Activated naive CD8-positive, alpha-beta T cell treated with anti-CD3 and anti-CD28 coated beads for 36 hours (primary cell): ENCODE data around the gene LTBR. TPM values are rescaled to one million over a fixed set of nuclear protein-coding genes. Genes with fewer than 3 reads are reported as not detected.
A peak's percentile ranks its signal among the peaks of the same experiment; 100 is the strongest.
"Not testable (repeated sequence)": the region's sequence is repeated elsewhere in the genome, so short reads cannot be mapped to it uniquely, and the experiment has no call there.

Experiments used
- DNase-seq: peaks from one replicate; pipeline ENCODE4 v3.0.0; 2021
- H3K27ac Mint-ChIP-seq: one replicate; pipeline ENCODE4 v1.8.0; 2022; ENCODE audit warnings: mild to moderate bottlenecking, moderate library complexity, mixed read lengths
- H3K27me3 Mint-ChIP-seq: one replicate; pipeline ENCODE4 v1.8.0; 2022; ENCODE audit warnings: mild to moderate bottlenecking, mixed read lengths
- H3K36me3 Mint-ChIP-seq: one replicate; pipeline ENCODE4 v1.8.0; 2021; ENCODE audit warnings: mild to moderate bottlenecking, mixed read lengths
- H3K4me1 Mint-ChIP-seq: one replicate; pipeline ENCODE4 v1.8.0; 2021; ENCODE audit warnings: mixed read lengths
- H3K4me3 Mint-ChIP-seq: one replicate; pipeline ENCODE4 v1.8.0; 2022; ENCODE audit warnings: mild to moderate bottlenecking, moderate library complexity, mixed read lengths
- H3K9me3 Mint-ChIP-seq: one replicate; pipeline ENCODE4 v1.8.0; 2022; ENCODE audit warnings: mixed read lengths
- total RNA-seq, 2 experiments: library from RNA; stranded (reverse); gene quantifications; one replicate each; pipeline ENCODE4 v1.2.3, GENCODE V29; 2021

The LTBR gene
- total RNA-seq, 2 experiments from 2014 or later = 1.1 to 1.5 TPM

DNA sequence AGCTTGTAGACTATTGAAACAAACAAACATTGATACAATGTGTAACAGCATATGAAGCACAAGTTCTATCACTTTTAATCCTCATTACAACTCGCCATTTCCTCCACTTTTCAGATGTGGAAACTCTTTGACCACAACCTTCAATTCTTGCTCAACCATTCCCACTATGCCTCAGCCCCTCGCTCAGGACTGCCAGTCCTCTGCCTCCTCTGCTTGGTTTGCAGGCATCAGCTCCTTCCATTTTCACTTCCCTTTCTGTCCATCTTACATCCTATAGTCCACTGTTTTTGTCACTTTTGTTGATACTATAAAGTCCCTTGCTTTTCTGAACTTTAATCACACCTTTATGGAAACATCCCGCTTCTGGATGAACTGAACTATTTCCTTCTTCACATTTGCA lies 32.6 kb downstream of the LTBR start:
- H3K4me1 Mint-ChIP-seq = peaks cover 14% of the 10 kb centered on the region
- H3K4me3 Mint-ChIP-seq = no peak overlapping the region
- DNase-seq = no peak
- H3K27ac Mint-ChIP-seq = no peak overlapping the region
- H3K36me3 Mint-ChIP-seq = no peaks in the 10 kb centered on the region
- no peaks in the 10 kb centered on the region for H3K9me3 Mint-ChIP-seq
- H3K27me3 Mint-ChIP-seq = no peaks in the 10 kb centered on the region

DNA sequence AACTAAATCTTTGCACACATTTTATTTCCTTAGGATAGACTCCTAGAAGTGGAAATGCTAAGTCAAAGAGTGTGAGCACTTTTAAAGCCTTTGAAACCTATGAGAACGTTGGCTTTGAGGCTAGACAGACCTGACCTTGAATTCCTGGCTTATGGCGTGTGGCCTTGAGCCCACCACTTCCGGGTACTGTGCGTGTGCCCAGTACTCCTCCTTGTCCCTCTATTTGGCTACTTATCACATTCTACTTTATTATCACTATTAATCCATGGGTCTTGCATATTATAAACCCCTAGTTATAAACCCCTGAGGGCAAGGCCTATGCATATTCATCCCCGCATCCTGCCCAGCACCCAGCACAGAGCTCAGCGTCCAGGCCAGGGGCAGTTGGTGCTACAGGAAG lies 34.8 kb downstream of the LTBR start:
- DNase-seq = no peak
- H3K27me3 Mint-ChIP-seq = no peaks in the 10 kb centered on the region
- peaks cover 20% of the 10 kb centered on the region for H3K4me1 Mint-ChIP-seq
- H3K27ac Mint-ChIP-seq = no peak overlapping the region
- no peak overlapping the region for H3K4me3 Mint-ChIP-seq
- H3K9me3 Mint-ChIP-seq = no peaks in the 10 kb centered on the region
- H3K36me3 Mint-ChIP-seq = no peaks in the 10 kb centered on the region

DNA sequence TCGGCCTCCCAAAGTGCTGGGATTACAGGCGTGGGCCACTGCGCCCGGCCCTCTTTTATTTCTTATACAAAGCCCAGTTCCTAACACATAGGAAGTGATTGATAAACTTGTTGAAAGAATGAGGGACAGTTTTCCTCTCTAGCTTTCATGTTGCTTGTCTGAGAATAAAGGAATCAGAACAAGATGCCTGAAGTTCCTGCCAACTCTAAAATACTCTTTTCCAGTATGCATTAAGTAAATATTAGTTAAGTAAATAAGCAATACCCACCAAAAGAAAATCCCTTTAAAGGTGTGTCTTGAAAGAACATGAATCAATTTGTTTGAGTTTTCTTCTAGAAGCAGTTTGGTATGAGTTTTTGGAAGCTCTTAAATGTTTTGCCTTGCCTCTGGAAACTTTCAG lies 36.4 kb downstream of the LTBR start:
- H3K36me3 Mint-ChIP-seq = no peaks in the 10 kb centered on the region
- H3K27me3 Mint-ChIP-seq = no peaks in the 10 kb centered on the region
- no peaks in the 10 kb centered on the region for H3K9me3 Mint-ChIP-seq
- no peak overlapping the region for H3K4me3 Mint-ChIP-seq
- DNase-seq = no peak
- H3K27ac Mint-ChIP-seq = no peak overlapping the region
- peaks cover 25% of the 10 kb centered on the region for H3K4me1 Mint-ChIP-seq

DNA sequence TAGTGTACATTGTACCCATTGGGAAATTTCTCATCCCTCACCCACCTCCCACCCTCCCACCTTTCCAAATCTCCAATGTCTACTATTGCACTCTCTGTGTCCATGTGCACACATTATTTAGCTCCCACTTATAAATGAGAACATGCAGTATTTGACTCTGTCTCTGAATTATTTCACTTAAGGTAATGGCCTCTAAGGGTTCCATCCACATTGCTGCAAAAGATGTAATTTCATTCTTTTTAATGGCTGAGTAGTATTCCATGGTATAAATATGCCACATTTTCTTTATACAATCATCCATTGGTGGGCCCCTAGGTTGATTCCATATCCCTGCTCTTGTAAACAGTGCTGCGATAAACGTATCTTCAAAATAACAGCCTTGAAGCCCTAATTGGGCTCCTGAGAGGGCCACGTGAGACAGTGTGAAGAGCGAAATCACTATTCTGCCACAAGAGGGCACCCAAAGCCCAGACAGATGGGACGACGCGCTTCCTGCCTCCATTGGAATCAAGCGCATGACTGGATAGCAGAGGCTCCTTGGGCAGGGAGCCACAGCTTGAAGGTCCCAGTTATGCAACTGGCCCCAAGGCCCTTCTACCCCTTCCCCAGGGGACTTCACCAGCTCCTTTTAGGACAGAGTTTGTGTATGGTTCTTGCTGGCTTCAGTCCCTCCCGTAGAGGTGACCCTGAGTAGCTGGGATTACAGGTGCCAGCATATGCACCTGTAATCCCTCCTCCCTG lies 39.5 kb downstream of the LTBR start:
- peaks cover 49% of the 10 kb centered on the region for H3K4me1 Mint-ChIP-seq
- H3K36me3 Mint-ChIP-seq = peaks cover 4% of the 10 kb centered on the region
- DNase-seq = peak; percentile 78
- H3K27me3 Mint-ChIP-seq = no peaks in the 10 kb centered on the region
- no peaks in the 10 kb centered on the region for H3K9me3 Mint-ChIP-seq
- peak overlapping the region; percentile 71 for H3K4me3 Mint-ChIP-seq
- H3K27ac Mint-ChIP-seq = peak overlapping the region; percentile 86

DNA sequence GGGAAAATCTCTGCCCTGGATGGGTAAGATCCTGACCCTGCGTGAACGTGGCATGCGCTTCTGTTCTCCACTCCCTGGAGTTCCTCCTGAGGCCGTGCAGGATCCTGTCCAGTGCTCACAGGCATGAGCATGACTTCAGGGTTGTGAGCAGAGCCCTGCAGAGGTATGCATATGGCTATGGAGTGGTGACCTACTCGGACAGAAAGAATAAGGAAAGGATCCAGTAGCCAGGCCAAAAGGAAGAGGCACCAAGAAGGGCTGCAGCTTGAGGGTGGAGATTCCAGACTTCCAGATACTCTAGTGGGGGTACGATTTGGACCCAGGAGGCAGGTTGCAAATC lies 40.0 kb downstream of the LTBR start:
- DNase-seq = no peak
- H3K36me3 Mint-ChIP-seq = peaks cover 4% of the 10 kb centered on the region
- H3K4me3 Mint-ChIP-seq = peak overlapping the region; percentile 71
- peak overlapping the region; percentile 86 for H3K27ac Mint-ChIP-seq
- H3K27me3 Mint-ChIP-seq = no peaks in the 10 kb centered on the region
- peaks cover 52% of the 10 kb centered on the region for H3K4me1 Mint-ChIP-seq
- H3K9me3 Mint-ChIP-seq = no peaks in the 10 kb centered on the region

DNA sequence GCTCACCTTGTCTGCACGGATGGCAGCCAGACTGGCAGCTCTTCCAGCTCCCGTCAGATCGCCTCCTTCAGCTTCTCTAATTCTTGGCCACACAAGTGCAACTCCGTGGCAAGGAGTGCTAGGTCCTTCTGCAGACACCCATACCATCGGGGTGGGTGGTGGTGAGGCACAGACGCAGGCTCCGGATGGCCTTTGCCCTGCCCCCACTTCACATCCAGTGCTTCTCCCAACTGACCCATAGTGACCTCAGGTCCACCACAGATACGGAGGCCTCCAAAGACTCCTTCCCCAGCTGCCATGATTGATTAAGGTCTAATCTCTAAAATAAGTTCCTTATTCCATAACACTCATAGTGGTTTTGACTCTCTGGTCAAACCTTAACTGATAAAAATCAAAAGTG lies 40.9 kb downstream of the LTBR start:
- Mint-ChIP-seq H3K4me1 (peaks cover 57% of the 10 kb centered on the region), H3K27me3 (no peaks in the 10 kb centered on the region), H3K27ac (peak overlapping the region; percentile 90), H3K36me3 (peaks cover 4% of the 10 kb centered on the region), H3K4me3 (peak overlapping the region; percentile 40), H3K9me3 (no peaks in the 10 kb centered on the region)
- DNase-seq = no peak

DNA sequence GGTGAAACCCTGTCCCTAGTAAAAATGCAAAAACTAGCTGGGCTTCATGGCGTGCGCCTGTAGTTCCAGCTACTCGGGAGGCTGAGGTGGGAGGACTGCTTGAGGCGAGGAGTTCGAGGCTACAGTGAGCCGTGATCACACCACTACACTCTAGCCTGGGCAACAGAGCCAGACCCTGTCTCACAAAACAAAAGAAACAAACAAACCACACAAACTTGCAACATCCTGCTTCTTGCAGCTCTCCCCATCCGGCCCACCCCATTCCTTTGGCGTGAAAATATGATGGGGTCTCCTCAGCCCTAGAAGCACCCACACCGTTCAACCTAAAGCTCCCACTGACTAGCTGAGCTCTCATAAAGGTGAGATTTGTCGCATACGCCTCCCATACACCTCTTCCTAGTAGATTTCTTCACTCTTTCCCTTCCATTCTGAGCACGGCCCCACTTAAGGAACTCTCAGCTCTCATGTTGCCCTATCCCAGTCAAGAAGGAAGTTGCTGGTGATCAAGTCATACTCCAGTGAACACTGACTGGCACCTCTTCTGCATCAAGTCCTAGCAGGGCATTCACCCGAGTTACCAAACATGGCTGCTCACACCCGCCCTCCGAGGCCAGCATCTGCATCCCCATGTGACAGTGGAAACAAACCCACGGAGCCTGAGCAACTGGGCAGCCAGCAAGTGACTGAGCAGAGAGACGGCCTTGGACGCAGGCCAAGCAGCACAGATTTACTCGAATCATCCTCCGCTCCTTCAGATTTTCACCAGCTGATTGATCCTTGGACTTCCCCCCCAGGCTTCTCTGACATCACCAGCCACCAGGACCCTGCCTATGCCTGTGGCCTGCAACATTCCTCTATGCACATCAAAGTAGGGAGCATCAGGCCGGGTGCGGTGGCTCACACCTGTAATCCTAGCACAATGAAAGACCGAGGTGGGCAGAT lies 41.9 kb downstream of the LTBR start:
- Mint-ChIP-seq H3K36me3 (peaks cover 4% of the 10 kb centered on the region), H3K27me3 (no peaks in the 10 kb centered on the region), H3K4me1 (peaks cover 67% of the 10 kb centered on the region), H3K27ac (peak overlapping the region; percentile 100), H3K9me3 (no peaks in the 10 kb centered on the region), H3K4me3 (peak overlapping the region; percentile 81)
- peak; percentile 57 for DNase-seq

DNA sequence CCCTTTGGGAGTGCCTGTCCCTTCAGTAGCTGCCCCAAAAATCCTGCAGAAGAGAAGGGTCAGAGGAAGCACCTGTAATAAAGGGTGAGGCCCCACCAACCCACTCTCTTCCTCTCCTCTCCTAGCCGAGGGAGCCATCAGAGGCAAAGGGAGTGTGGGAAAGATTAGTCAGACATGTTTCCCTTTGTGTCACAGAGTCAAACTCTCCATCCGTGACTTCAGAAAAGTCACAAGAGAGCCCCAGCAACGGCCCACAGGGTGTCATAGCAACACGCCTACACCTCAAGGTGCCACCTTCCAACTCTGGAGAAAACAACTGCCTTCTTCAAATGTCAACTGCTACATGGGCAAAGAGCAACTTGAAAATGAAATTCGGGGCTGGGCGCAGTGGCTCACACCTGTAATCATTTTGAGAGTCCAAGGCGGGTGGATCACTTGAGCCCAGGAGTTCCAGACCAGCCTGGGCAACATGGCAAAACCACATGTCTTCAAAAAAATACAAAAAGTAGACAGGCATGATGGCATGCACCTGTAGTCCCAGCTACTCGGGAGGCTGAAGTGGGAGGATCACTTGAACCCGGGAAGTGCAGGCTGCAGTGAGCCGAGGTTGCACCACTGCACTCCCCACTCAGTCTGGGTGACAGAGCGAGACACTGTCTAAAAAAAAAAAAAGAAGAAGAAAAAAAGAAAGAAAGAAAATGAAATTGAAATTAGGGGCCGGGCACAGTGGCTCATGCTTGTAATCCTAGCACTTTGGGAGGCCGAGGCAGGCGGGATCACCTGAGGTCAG lies 43.1 kb downstream of the LTBR start:
- peaks cover 4% of the 10 kb centered on the region for H3K36me3 Mint-ChIP-seq
- peak; percentile 94 for DNase-seq
- H3K9me3 Mint-ChIP-seq = peaks cover 2% of the 10 kb centered on the region
- peaks cover 74% of the 10 kb centered on the region for H3K4me1 Mint-ChIP-seq
- peak overlapping the region; percentile 81 for H3K4me3 Mint-ChIP-seq
- peak overlapping the region; percentile 100 for H3K27ac Mint-ChIP-seq
- no peaks in the 10 kb centered on the region for H3K27me3 Mint-ChIP-seq

DNA sequence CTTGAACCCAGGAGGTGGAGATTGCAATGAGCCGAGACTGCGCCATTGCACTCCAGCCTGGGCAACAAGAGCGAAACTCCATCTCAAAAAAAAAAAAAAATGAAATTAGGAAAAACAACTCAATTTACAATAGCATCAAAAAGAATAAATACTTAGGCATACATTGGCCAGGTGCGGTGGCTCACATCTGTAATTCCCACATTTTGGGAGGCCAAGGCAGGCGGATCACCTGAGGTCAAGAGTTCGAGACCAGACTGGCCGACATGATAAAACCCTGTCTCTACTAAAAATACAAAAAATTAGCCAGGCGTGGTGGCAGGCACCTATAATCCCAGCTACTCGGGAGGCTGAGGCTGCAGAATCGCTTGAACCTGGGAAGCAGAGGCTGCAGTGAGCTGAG lies 43.8 kb downstream of the LTBR start:
- Mint-ChIP-seq H3K4me3 (peak overlapping the region; percentile 81), H3K4me1 (peaks cover 81% of the 10 kb centered on the region), H3K27ac (peak overlapping the region; percentile 100)
- not testable (repeated sequence) for DNase-seq, H3K36me3 Mint-ChIP-seq, H3K9me3 Mint-ChIP-seq, H3K27me3 Mint-ChIP-seq

DNA sequence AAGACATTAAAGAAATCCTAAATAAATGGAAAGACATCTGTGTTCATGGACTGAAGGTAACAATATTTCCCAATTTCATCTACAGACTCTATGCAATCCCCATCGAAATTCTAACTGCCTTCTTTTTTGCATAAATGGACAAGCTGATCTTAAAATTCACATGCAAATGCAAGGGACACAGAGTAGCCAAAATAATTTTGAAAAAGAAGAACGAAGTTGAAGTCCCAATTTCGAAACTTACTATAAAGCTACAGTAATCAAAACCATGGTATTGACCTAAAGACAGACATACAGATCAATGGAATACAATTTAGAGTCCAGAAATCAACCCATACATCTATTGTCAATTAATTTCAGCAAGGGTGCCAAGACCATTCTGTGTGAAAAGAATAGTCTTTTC lies 44.4 kb downstream of the LTBR start:
- Mint-ChIP-seq H3K36me3 (peaks cover 4% of the 10 kb centered on the region), H3K4me3 (no peak overlapping the region), H3K27ac (peak overlapping the region; percentile 100), H3K9me3 (peaks cover 2% of the 10 kb centered on the region), H3K27me3 (no peaks in the 10 kb centered on the region), H3K4me1 (peaks cover 80% of the 10 kb centered on the region)
- no peak for DNase-seq

DNA sequence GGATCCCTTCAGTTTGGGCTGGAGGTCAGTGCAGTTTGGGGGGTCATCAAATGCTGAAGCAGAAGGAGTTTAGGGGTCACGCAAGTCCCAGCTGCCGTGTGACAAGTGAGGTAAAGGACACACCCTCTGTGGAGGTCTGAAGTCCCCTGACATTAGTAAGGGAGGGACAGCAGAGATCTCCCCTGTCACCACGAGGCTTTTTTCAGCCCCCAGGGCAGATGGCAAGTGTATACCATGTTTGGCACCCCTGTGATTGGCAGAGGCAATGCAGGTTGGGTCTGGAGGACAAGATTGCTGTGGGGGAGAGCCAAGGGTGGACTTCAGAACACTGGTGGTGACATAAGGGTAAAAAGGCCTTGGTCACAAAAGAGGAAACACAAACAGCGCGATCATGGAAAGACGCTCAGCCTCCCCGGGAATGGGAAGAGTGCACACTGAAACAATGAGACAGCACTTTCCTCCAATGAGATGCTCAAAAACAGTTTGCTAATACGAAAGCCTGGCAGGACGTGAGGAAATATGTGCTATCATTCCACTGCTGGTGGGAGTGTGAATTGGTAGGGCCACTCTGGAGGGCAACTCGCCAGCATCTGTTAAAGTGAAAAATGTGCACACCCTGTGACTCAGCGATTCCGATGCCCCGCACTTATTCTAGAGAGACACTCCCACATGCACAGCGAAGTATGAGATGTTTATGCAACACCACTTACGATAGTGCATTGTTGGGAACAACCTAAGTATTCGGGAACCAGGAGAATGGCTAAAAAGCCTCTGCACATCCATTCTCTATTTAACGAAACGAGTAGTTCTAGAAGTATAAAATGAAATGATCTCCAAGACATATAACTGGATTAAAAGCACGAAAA lies 46.4 kb downstream of the LTBR start:
- H3K27ac Mint-ChIP-seq = peak overlapping the region; percentile 85
- H3K27me3 Mint-ChIP-seq = no peaks in the 10 kb centered on the region
- H3K9me3 Mint-ChIP-seq = peaks cover 2% of the 10 kb centered on the region
- H3K4me3 Mint-ChIP-seq = peak overlapping the region; percentile 16
- peaks cover 82% of the 10 kb centered on the region for H3K4me1 Mint-ChIP-seq
- peaks cover 4% of the 10 kb centered on the region for H3K36me3 Mint-ChIP-seq
- DNase-seq = peak; percentile 61

DNA sequence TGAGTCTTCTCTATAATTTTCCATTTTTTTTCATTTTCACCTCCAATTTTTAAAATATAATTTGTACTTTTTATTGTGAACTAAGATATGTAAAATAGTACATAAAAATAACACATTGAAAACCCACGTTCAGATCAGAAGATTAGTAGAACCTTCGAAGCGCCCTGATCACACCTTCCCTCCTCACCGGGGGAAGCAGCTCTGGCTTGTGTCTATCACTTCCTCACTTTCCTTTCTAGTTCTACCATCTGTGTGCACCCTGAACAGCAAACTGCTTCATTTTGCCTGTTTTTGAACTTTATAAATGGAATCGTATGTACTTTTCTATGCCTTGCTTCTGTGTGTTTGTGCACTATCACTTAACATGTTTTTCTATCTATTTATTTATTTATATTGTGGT lies 49.0 kb downstream of the LTBR start:
- Mint-ChIP-seq H3K27ac (peak overlapping the region; percentile 82), H3K27me3 (no peaks in the 10 kb centered on the region), H3K9me3 (peaks cover 4% of the 10 kb centered on the region), H3K4me1 (peaks cover 75% of the 10 kb centered on the region), H3K4me3 (no peak overlapping the region), H3K36me3 (peaks cover 3% of the 10 kb centered on the region)
- no peak for DNase-seq

DNA sequence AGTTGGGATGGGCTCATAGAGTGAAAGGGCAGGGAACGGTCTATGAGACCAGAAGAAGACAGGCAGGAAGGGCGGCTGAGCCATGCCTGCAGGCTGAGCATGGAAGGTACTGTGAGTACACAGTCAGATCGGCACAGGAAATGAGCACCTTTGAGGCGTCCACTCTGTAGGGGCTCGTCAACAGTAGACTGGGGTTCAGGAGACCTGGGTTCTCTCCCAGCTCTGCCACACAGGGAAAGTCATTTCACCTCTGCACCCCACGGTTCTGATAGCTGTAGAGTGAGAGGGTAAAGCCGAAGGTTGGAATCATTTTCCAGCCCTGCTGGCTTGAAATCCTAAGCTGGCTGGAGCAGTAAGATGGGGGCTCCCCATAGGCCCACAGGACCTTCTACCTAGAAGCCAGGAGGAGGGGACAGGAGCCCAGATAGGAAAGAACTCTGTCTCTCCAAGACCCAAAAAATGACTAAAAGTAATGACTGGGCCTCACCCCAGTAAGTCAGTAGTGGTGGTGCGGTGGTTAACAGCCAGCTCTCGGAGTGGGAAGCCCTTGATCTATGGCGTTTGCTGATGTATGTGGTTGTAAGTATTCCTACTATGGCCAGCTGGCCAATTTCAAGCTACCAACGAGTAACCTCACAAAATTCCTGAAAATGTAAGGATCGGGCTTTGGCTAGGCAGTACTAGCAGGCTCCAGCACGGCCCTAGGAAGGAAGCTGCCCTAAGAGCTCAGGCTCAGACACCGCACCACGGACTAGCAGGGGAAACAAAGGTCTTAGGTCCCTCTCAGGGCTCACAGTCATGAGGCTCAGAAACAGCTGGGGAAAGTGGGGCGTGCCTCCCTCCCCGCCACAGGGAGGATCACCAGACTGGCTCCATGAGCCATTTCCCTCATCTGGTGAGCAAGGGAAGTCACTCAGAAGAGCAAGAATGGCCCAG lies 50.5 kb downstream of the LTBR start:
- H3K9me3 Mint-ChIP-seq = peaks cover 4% of the 10 kb centered on the region
- peak overlapping the region; percentile 40 for H3K4me3 Mint-ChIP-seq
- peak overlapping the region; percentile 95 for H3K27ac Mint-ChIP-seq
- H3K36me3 Mint-ChIP-seq = peaks cover 3% of the 10 kb centered on the region
- no peak for DNase-seq
- H3K4me1 Mint-ChIP-seq = peaks cover 79% of the 10 kb centered on the region
- no peaks in the 10 kb centered on the region for H3K27me3 Mint-ChIP-seq
